KOPT-K1 (cell line): Measurements from ENCODE around the gene CEP135.
"Not testable (repeated sequence)": the region's sequence is repeated elsewhere in the genome, so short reads cannot be mapped to it uniquely, and the experiment has no call there.

Experiments
- H3K27ac ChIP-seq: fragments of 200-600 bp; sonication (generic); 2 replicates; pipeline ENCODE4 v1.5.1; 2016; ENCODE audit warnings: antibody characterized with exemption, mild to moderate bottlenecking, low read depth, low read length; ENCODE audit not compliant: poor library complexity, severe bottlenecking
- H3K36me3 ChIP-seq: fragments of 200-600 bp; sonication (generic); 2 replicates; pipeline ENCODE4 v1.5.1; 2017; ENCODE audit warnings: antibody characterized with exemption, mild to moderate bottlenecking, low read length, moderate library complexity; ENCODE audit not compliant: insufficient read depth
- H3K9me3 ChIP-seq: fragments of 200-600 bp; sonication (generic); 2 replicates; pipeline ENCODE4 v1.5.1; 2017; ENCODE audit warnings: antibody characterized with exemption, low read length, mild to moderate bottlenecking; ENCODE audit not compliant: insufficient read depth, poor library complexity, severe bottlenecking

CEP135 gene

GRCh38 chr4:55931833-55932232 is 16.9 kb upstream of the CEP135 start:
- H3K27ac ChIP-seq, result no peak overlapping the region
- H3K36me3 ChIP-seq, result no peaks in the 10 kb centered on the region
- peaks cover 2% of the 10 kb centered on the region for H3K9me3 ChIP-seq

DNA sequence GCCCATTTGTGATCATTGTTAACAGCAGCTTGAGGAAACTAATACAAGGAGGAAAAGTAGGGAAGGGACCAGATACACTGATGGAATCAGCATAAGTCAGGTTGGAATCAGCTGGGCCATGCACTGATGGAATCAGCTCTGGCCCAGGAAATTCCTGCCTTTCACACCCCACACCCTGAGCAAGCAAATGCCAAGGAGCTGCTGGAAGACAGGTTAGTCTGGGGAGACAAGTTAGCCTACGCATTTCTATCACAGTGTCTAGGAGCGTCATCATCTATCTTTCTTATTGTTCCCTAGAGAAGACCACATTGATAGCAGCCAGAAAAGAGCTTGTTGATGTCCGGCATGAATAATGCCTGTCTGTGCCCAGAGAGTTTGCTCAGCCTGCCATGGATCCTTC is 16.2 kb upstream of the CEP135 start:
- no peaks in the 10 kb centered on the region for H3K36me3 ChIP-seq
- peaks cover 8% of the 10 kb centered on the region for H3K9me3 ChIP-seq
- no peak overlapping the region for H3K27ac ChIP-seq

- Histone ChIP-seq H3K36me3 (no peaks in the 10 kb centered on the region), H3K27ac (no peak overlapping the region), H3K9me3 (peaks cover 12% of the 10 kb centered on the region)
Observed at GRCh38 chr4:55933611-55934010, 15.1 kb upstream of the CEP135 start.

DNA sequence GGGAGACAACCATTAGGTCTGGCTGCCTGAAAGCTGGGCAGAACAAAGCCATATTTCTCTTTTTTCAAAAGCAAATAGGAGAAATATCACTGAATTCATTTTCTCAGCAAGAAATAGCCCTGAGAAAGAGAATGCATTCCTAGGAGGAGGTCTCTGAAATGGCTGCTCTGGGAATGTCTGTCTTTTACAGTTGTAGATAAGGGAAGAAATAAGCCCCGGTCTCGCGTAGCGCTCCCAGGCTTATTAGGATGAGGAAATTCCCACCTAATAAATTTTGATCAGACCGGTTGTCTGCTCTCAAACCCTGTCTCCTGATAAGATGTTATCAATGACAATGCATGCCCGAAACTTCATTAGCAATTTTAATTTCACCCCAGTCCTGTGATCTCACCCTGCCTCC is 12.8 kb upstream of the CEP135 start:
- H3K9me3 ChIP-seq, result peaks cover 12% of the 10 kb centered on the region
- H3K36me3 ChIP-seq, H3K27ac ChIP-seq: not testable (repeated sequence)

- H3K36me3 ChIP-seq, result no peaks in the 10 kb centered on the region
- peaks cover 12% of the 10 kb centered on the region for H3K9me3 ChIP-seq
- H3K27ac ChIP-seq, result no peak overlapping the region
Observed at GRCh38 chr4:55938481-55938880, 10.3 kb upstream of the CEP135 start.

GRCh38 chr4:55939421-55939820 is 9.3 kb upstream of the CEP135 start:
- peaks cover 12% of the 10 kb centered on the region for H3K9me3 ChIP-seq
- no peak overlapping the region for H3K27ac ChIP-seq
- H3K36me3 ChIP-seq, result no peaks in the 10 kb centered on the region

DNA sequence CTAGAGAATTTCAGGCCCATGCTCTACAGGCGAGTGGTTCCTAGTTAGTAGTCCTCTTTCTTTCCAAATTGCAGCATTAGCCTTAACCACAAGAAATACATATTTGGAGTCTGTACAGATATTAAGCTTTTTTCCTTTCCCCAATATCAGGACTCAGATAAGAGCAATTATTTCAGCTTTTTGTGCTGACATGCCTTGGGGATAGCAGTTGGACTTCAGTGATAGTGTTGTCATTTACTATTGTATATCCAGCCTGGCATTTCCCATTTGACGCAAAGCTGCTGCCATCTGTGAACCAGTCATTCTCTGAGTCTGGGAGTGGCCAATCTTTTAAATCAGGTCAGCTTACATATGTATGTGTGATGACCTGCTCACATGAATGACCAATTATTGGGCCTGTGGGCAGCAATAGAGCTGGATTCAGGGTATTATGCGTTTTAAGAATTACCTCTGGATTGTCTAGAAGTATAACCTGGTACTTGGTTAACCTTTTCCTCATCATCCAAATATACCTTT is 6.8 kb upstream of the CEP135 start:
- H3K36me3 ChIP-seq, result no peaks in the 10 kb centered on the region
- H3K9me3 ChIP-seq, result peaks cover 10% of the 10 kb centered on the region

GRCh38 chr4:55947254-55947882 is 1.4 kb upstream of the CEP135 start:
- Histone ChIP-seq H3K9me3 (no peaks in the 10 kb centered on the region), H3K36me3 (peaks cover 8% of the 10 kb centered on the region), H3K27ac (no peak overlapping the region)

More for the DNA sequence above, 6.8 kb upstream of the CEP135 start:
- no peak overlapping the region for H3K27ac ChIP-seq

- H3K9me3 ChIP-seq, result no peaks in the 10 kb centered on the region
- H3K36me3 ChIP-seq, result peaks cover 16% of the 10 kb centered on the region
- H3K27ac ChIP-seq, result peak overlapping the region; percentile 85
Observed at GRCh38 chr4:55947912-55948725, 626 bp upstream of the CEP135 start.

GRCh38 chr4:55949482-55949802 is 697 bp downstream of the CEP135 start:
- Histone ChIP-seq H3K27ac (peak overlapping the region; percentile 85), H3K9me3 (no peaks in the 10 kb centered on the region), H3K36me3 (peaks cover 29% of the 10 kb centered on the region)

GRCh38 chr4:55951191-55951922 is 2.6 kb downstream of the CEP135 start:
- Histone ChIP-seq H3K36me3 (peaks cover 48% of the 10 kb centered on the region), H3K27ac (no peak overlapping the region), H3K9me3 (no peaks in the 10 kb centered on the region)

DNA sequence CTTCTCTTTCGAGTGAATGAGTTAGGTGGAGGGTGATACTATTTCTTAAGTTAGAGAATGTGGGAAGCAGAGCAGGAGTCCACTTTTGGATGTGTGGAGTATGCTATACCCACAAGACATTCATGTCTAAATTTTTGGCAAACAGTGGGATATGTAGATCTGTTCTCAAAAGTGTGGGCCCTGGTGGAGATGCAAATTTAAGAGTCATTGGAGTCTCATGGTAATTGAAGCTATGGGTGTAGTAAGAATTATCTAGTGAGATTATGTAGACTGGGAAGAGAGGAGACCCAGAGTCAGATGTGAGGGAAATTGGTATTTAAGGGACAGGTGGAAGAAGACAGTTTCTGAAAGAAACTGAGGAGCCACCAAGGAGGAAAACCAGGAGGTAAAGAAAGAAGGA is 7.0 kb downstream of the CEP135 start:
- H3K36me3 ChIP-seq, result peaks cover 90% of the 10 kb centered on the region
- no peak overlapping the region for H3K27ac ChIP-seq
- H3K9me3 ChIP-seq, result no peaks in the 10 kb centered on the region

GRCh38 chr4:55959655-55960054 is 10.9 kb downstream of the CEP135 start:
- Histone ChIP-seq H3K27ac (no peak overlapping the region), H3K36me3 (peaks cover 94% of the 10 kb centered on the region), H3K9me3 (no peaks in the 10 kb centered on the region)

GRCh38 chr4:55964046-55964445 is 15.3 kb downstream of the CEP135 start:
- Histone ChIP-seq H3K9me3 (no peaks in the 10 kb centered on the region), H3K27ac (no peak overlapping the region), H3K36me3 (peaks cover 89% of the 10 kb centered on the region)

DNA sequence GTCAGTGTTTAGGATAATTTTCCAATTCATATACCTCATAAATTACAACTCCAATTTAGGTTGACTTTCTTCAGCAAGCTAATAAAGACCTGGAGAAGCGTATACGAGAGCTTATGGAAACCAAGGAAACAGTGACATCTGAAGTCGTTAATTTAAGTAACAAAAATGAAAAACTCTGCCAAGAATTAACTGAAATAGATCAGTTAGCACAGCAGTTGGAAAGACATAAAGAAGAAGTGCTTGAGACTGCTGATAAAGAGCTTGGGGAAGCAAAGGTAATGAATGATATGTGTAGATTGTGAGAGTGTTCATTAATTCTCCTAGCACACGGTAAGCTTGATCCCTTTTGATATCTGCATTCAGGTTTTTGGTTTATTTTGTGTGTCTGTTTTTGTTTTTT is 16.8 kb downstream of the CEP135 start:
- Histone ChIP-seq H3K36me3 (peaks cover 83% of the 10 kb centered on the region), H3K9me3 (no peaks in the 10 kb centered on the region), H3K27ac (no peak overlapping the region)
